Liver (tissue), 9 donors: Measurements from ENCODE around the gene TIAM2. TPM values are rescaled to one million over a fixed set of nuclear protein-coding genes. Genes with fewer than 3 reads are reported as not detected.

Source experiments
- DNase-seq: peaks from one replicate; pipeline ENCODE4 v3.0.0-alpha.2; 2017; ENCODE audit warnings: low spot score
- H3K27ac ChIP-seq, 2 donors: one replicate each; pipeline ENCODE4 v1.7.0; 2013; ENCODE audit warnings: inconsistent platforms in 2 of 2, low read length in 2 of 2, control low read depth in 1 of 2, low read depth in 1 of 2, mild to moderate bottlenecking in 1 of 2
- H3K27me3 ChIP-seq, 4 donors: one replicate each; pipeline versions ENCODE4 v1.6.1 to v1.7.0; 2013; ENCODE audit warnings: low read length in 3 of 4, inconsistent platforms in 1 of 4, mild to moderate bottlenecking in 1 of 4, moderate library complexity in 1 of 4; ENCODE audit not compliant: control insufficient read depth in 4 of 4, insufficient read depth in 4 of 4
- H3K36me3 ChIP-seq, 4 donors: one replicate each; pipeline versions ENCODE4 v1.6.1 to v1.7.0; 2013; ENCODE audit warnings: low read length in 3 of 4, mild to moderate bottlenecking in 3 of 4, low read depth in 1 of 4, moderate library complexity in 1 of 4; ENCODE audit not compliant: control insufficient read depth in 4 of 4, insufficient read depth in 3 of 4
- H3K4me1 ChIP-seq, 4 donors: one replicate each; pipeline versions ENCODE4 v1.6.1 to v1.7.0; 2013; ENCODE audit warnings: low read length in 3 of 4, mild to moderate bottlenecking in 3 of 4, moderate library complexity in 1 of 4; ENCODE audit not compliant: control insufficient read depth in 4 of 4, insufficient read depth in 4 of 4
- H3K4me3 ChIP-seq, 3 donors: one replicate each; pipeline versions ENCODE4 v1.6.1 to v1.7.0; 2013; ENCODE audit warnings: low read length in 3 of 3, control low read depth in 1 of 3, low read depth in 1 of 3, mild to moderate bottlenecking in 1 of 3
- H3K9ac ChIP-seq, 2 donors: one replicate each; pipeline ENCODE4 v1.7.0; 2013; ENCODE audit warnings: low read length in 2 of 2, mild to moderate bottlenecking in 2 of 2, moderate library complexity in 2 of 2, control low read depth in 1 of 2, low read depth in 1 of 2
- H3K9me3 ChIP-seq, 4 donors: one replicate each; pipeline versions ENCODE4 v1.6.1 to v1.7.0; 2013; ENCODE audit warnings: low read length in 3 of 4; ENCODE audit not compliant: control insufficient read depth in 4 of 4
- EGR1 ChIP-seq, 2 donors: IDR thresholded peaks; 2 replicates each; pipeline ENCODE4 v1.6.1; 2016 to 2018; ENCODE audit warnings: antibody characterized with exemption in 2 of 2, low read depth in 2 of 2
- FOXA1 ChIP-seq: IDR thresholded peaks from 2 replicates; pipeline ENCODE4 v1.6.1; 2016; ENCODE audit warnings: antibody characterized with exemption
- FOXA2 ChIP-seq: IDR thresholded peaks from 2 replicates; pipeline ENCODE4 v1.6.1; 2016; ENCODE audit warnings: antibody characterized with exemption
- GABPA ChIP-seq, 2 donors: IDR thresholded peaks in 1 of 2; conservative IDR thresholded peaks in 1 of 2; 2 replicates each; pipeline ENCODE4 v1.6.1; 2016; ENCODE audit warnings: antibody characterized with exemption in 2 of 2, mild to moderate bottlenecking in 1 of 2, moderate library complexity in 1 of 2
- HNF4A ChIP-seq, 2 donors: conservative IDR thresholded peaks; 2 replicates each; pipeline ENCODE4 v1.6.1; 2016; ENCODE audit warnings: antibody characterized with exemption in 2 of 2, mild to moderate bottlenecking in 2 of 2
- HNF4G ChIP-seq: IDR thresholded peaks from 2 replicates; pipeline ENCODE4 v1.6.1; 2016; ENCODE audit warnings: antibody characterized with exemption
- JUND ChIP-seq, 2 donors: IDR thresholded peaks; 2 replicates each; pipeline ENCODE4 v1.6.1; 2016; ENCODE audit warnings: antibody characterized with exemption in 2 of 2
- NR2F2 ChIP-seq: IDR thresholded peaks from 2 replicates; pipeline ENCODE4 v1.6.1; 2016; ENCODE audit warnings: antibody characterized with exemption
- RAD21 ChIP-seq, 2 donors: IDR thresholded peaks; 2 replicates each; pipeline ENCODE4 v1.6.1; 2016; ENCODE audit warnings: antibody characterized with exemption in 2 of 2, mild to moderate bottlenecking in 2 of 2
- REST ChIP-seq: IDR thresholded peaks from 2 replicates; pipeline ENCODE4 v1.6.1; 2016; ENCODE audit warnings: antibody characterized with exemption, mild to moderate bottlenecking
- RXRA ChIP-seq, 2 donors: IDR thresholded peaks; 2 replicates each; pipeline ENCODE4 v1.6.1; 2017 to 2018; ENCODE audit warnings: antibody characterized with exemption in 2 of 2, mild to moderate bottlenecking in 1 of 2
- SP1 ChIP-seq: IDR thresholded peaks from 2 replicates; pipeline ENCODE4 v1.6.1; 2018; ENCODE audit warnings: antibody characterized with exemption, mild to moderate bottlenecking
- TAF1 ChIP-seq: conservative IDR thresholded peaks from 2 replicates; pipeline ENCODE4 v1.6.1; 2016; ENCODE audit warnings: antibody characterized with exemption, mild to moderate bottlenecking
- YY1 ChIP-seq: IDR thresholded peaks from 2 replicates; pipeline ENCODE4 v1.6.1; 2016; ENCODE audit warnings: antibody characterized with exemption, mild to moderate bottlenecking
- WGBS: extraction: QIAGEN DNeasy Blood & Tissue Kit; methylation state at CpG from one replicate; pipeline ENCODE4 v1.1.7; 2013; 5-methylcytosine and 5-hydroxymethylcytosine counted together
- polyA plus RNA-seq, 2 donors: library from polyadenylated mRNA; stranded (reverse) in 1 of 2; unstranded in 1 of 2; fragments of 200-250 nt in 1 of 2; fragments of >200 nt in 1 of 2; fragmentation: Nextera tagmentation in 1 of 2; extraction: Ambion mirVana in 1 of 2; gene quantifications; one replicate each; pipeline versions ENCODE4 v1.2.1 to v1.2.3, GENCODE V29; 2013 to 2015
- total RNA-seq, 2 donors: library from RNA; depleted of rRNA; stranded (reverse); fragments of >200 nt; gene quantifications; one replicate each; pipeline ENCODE4 v1.2.3, GENCODE V29; 2014
- TF ChIP-seq, protein P1 (sequence below): fragments of 150-350 bp; IDR thresholded peaks from 2 replicates; pipeline ENCODE4 v1.5.1; 2017; ENCODE audit warnings: improper control_type of control experiment, low read depth, low read length; ENCODE audit not compliant: missing input control
- TF ChIP-seq, protein P2 (sequence below): IDR thresholded peaks from 2 replicates; pipeline ENCODE4 v1.6.1; 2016; ENCODE audit warnings: antibody characterized with exemption
- TF ChIP-seq, protein P3 (sequence below): IDR thresholded peaks from 2 replicates; pipeline ENCODE4 v1.6.1; 2016; ENCODE audit warnings: antibody characterized with exemption
- TF ChIP-seq, protein P4 (sequence below): IDR thresholded peaks from 2 replicates; pipeline ENCODE4 v1.6.1; 2016; ENCODE audit warnings: antibody characterized with exemption
- donor health status: healthy.
- donor health status: healthy.
- donor health status: healthy.
- donor health status: healthy.
- donor health status: healthy.

TIAM2 gene
- total and polyA plus RNA-seq, 4 donors: 0.62 to 3.7 (median 2.4) TPM

DNA sequence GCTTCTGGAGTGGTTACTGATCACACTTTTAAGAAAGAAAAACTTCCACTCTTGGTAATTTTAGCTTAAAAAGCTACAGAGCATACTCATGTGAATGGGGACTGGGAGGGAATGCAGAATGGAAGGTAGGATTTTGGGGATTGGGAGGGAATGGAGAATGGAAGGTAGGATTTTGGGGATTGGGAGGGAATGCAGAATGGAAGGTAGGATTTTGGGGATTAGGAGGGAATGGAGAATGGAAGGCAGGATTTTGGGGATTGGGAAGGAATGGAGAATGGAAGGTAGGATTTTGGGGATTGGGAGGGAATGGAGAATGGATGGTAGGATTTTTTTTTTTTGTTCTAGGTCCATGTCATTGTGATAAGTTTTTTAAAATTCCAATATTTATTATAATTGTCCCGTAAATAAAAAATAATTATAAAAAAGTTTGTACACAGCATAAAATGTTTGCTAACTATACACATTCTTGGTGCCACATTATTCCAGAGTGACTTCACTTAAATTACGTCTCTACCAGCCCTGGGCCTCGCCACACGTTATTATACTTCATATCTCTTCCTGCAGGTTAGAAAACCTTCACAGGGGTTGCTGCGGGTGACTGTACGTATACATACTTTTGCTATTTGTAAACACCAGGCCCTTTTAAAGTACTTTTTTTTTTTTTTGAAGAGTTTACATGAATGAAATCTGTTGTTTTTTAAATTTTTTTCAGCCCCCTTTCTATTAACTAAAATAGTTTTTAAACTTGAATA, 127.3 kb downstream of the TIAM2 start:
- Histone ChIP-seq H3K4me3 (no peak overlapping the region), H3K9me3 (no peaks in the 10 kb centered on the region), H3K4me1 (no peaks in the 10 kb centered on the region), H3K36me3 (no peaks in the 10 kb centered on the region), H3K27me3 (no peaks in the 10 kb centered on the region), H3K27ac (no peak overlapping the region), H3K9ac (no peak overlapping the region)
- TF ChIP-seq FOXA2 (no peak), HNF4G (no peak), RAD21 (IDR thresholded peaks at IDR 0.05) (no peak), TAF1 (no peak), REST (no peak), YY1 (no peak), NR2F2 (no peak), RXRA (IDR thresholded peaks at IDR 0.05) (no peak), SP1 (no peak), JUND (IDR thresholded peaks at IDR 0.05) (no peak), GABPA (IDR thresholded peaks at IDR 0.05 in 1 of 2, conservative IDR thresholded peaks at IDR 0.05 in 1 of 2) (no peak), HNF4A (conservative IDR thresholded peaks at IDR 0.05) (no peak), FOXA1 (no peak), EGR1 (IDR thresholded peaks at IDR 0.05; ENCODE audit: low read depth in 2 of 2) (no peak)
- TF ChIP-seq, protein P1, sequence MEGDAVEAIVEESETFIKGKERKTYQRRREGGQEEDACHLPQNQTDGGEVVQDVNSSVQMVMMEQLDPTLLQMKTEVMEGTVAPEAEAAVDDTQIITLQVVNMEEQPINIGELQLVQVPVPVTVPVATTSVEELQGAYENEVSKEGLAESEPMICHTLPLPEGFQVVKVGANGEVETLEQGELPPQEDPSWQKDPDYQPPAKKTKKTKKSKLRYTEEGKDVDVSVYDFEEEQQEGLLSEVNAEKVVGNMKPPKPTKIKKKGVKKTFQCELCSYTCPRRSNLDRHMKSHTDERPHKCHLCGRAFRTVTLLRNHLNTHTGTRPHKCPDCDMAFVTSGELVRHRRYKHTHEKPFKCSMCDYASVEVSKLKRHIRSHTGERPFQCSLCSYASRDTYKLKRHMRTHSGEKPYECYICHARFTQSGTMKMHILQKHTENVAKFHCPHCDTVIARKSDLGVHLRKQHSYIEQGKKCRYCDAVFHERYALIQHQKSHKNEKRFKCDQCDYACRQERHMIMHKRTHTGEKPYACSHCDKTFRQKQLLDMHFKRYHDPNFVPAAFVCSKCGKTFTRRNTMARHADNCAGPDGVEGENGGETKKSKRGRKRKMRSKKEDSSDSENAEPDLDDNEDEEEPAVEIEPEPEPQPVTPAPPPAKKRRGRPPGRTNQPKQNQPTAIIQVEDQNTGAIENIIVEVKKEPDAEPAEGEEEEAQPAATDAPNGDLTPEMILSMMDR: no peak
- TF ChIP-seq, protein P2, sequence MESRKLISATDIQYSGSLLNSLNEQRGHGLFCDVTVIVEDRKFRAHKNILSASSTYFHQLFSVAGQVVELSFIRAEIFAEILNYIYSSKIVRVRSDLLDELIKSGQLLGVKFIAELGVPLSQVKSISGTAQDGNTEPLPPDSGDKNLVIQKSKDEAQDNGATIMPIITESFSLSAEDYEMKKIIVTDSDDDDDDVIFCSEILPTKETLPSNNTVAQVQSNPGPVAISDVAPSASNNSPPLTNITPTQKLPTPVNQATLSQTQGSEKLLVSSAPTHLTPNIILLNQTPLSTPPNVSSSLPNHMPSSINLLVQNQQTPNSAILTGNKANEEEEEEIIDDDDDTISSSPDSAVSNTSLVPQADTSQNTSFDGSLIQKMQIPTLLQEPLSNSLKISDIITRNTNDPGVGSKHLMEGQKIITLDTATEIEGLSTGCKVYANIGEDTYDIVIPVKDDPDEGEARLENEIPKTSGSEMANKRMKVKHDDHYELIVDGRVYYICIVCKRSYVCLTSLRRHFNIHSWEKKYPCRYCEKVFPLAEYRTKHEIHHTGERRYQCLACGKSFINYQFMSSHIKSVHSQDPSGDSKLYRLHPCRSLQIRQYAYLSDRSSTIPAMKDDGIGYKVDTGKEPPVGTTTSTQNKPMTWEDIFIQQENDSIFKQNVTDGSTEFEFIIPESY: no peak
- TF ChIP-seq, protein P3, sequence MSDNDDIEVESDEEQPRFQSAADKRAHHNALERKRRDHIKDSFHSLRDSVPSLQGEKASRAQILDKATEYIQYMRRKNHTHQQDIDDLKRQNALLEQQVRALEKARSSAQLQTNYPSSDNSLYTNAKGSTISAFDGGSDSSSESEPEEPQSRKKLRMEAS: no peak
- TF ChIP-seq, protein P4, sequence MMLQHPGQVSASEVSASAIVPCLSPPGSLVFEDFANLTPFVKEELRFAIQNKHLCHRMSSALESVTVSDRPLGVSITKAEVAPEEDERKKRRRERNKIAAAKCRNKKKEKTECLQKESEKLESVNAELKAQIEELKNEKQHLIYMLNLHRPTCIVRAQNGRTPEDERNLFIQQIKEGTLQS: no peak
- 91% methylated on average over 6 of the region's 6 CpGs for WGBS
- DNase-seq: no peak
